ENCODE measurements around the gene QRFP.

- TF ChIP-seq POLR2A (IDR thresholded peaks at IDR 0.05; ENCODE audit: low read depth, low read length) = no peak
- TF ChIP-seq POLR2AphosphoS5 (IDR thresholded peaks at IDR 0.05; ENCODE audit: low read depth, low read length) = no peak
- TF ChIP-seq TAF1 (IDR thresholded peaks at IDR 0.05; ENCODE audit: low read depth, low read length) = no peak
These were observed 12.3 kb upstream of the QRFP start for GRCh38 chr9:130908878-130909355.

Data from GM12891 (cell line).